ENCODE measurements around the gene MRPS18A. TPM values are rescaled to one million over a fixed set of nuclear protein-coding genes. Genes with fewer than 3 reads are reported as not detected.

Gene MRPS18A
- total RNA-seq, 4 donors from 2014 or later, result 26.3 to 61.1 (median 45.1) TPM

- no peak overlapping the region for H3K4me3 ChIP-seq (replicated peaks in 1 of 3)
- H3K27me3 ChIP-seq, result no peaks in the 10 kb centered on the region
- intact Hi-C loops (cut with DNase I), result loop anchor here (5.0 kb wide), 1 partner anchor 44 kb away; no protein-coding TSS in a partner anchor
- no peaks in the 10 kb centered on the region for H3K9me3 ChIP-seq
- H3K4me1 ChIP-seq, result peaks cover 0 to 31% of the 10 kb centered on the region in 2 donors
- DNase-seq, result no peak
- TF ChIP-seq POLR2A (IDR thresholded peaks at IDR 0.05), result no peak
- TF ChIP-seq CTCF (IDR thresholded peaks at IDR 0.05), result no peak
- 90 to 91% methylated on average over 13 of the region's 13 CpGs for WGBS, 2 donors
- no peak overlapping the region for H3K27ac ChIP-seq
- H3K36me3 ChIP-seq, result no peaks in the 10 kb centered on the region
Observed at GRCh38 chr6:43713643-43714310, 26.2 kb upstream of the MRPS18A start.

- WGBS, 2 donors, result 81 to 87% methylated on average over 6 of the region's 6 CpGs
- no peak for TF ChIP-seq POLR2A (IDR thresholded peaks at IDR 0.05)
- TF ChIP-seq CTCF (IDR thresholded peaks at IDR 0.05), result no peak
- Histone ChIP-seq H3K36me3 (no peaks in the 10 kb centered on the region), H3K27me3 (no peaks in the 10 kb centered on the region), H3K4me1 (peaks cover 0 to 27% of the 10 kb centered on the region in 2 donors), H3K4me3 (replicated peaks in 1 of 3) (no peak overlapping the region), H3K9me3 (no peaks in the 10 kb centered on the region), H3K27ac (no peak overlapping the region)
- intact Hi-C loops (cut with DNase I), result loop anchor here (5.0 kb wide), 1 partner anchor 45 kb away; no protein-coding TSS in a partner anchor
- no peak for DNase-seq
Observed at GRCh38 chr6:43712579-43712978, 25.0 kb upstream of the MRPS18A start.

GRCh38 chr6:43710576-43710975 is 23.0 kb upstream of the MRPS18A start:
- no peaks in the 10 kb centered on the region for H3K9me3 ChIP-seq
- no peak overlapping the region for H3K4me3 ChIP-seq (replicated peaks in 1 of 3)
- no peak overlapping the region for H3K27ac ChIP-seq
- 75 to 83% methylated on average over 4 of the region's 4 CpGs for WGBS, 2 donors
- DNase-seq, result no peak
- peaks cover 3 to 24% of the 10 kb centered on the region in 2 donors for H3K4me1 ChIP-seq
- TF ChIP-seq POLR2A (IDR thresholded peaks at IDR 0.05) (no peak), CTCF (IDR thresholded peaks at IDR 0.05) (no peak)
- no peaks in the 10 kb centered on the region for H3K27me3 ChIP-seq
- no peaks in the 10 kb centered on the region for H3K36me3 ChIP-seq
- intact Hi-C loops (cut with DNase I), result loop anchor here (5.0 kb wide), 1 partner anchor 47 kb away; no protein-coding TSS in a partner anchor

GRCh38 chr6:43709654-43710303 is 22.2 kb upstream of the MRPS18A start:
- H3K4me3 ChIP-seq (replicated peaks in 1 of 3), result no peak overlapping the region
- no peaks in the 10 kb centered on the region for H3K27me3 ChIP-seq
- H3K36me3 ChIP-seq, result no peaks in the 10 kb centered on the region
- WGBS, 2 donors, result 82 to 89% methylated on average over 7 of the region's 7 CpGs
- H3K4me1 ChIP-seq, result peaks cover 9 to 31% of the 10 kb centered on the region in 2 donors
- no peak for DNase-seq
- TF ChIP-seq CTCF (IDR thresholded peaks at IDR 0.05) (no peak), POLR2A (IDR thresholded peaks at IDR 0.05) (no peak)
- peak overlapping the region; percentile 4 to 36 (median 25) for H3K27ac ChIP-seq
- no peaks in the 10 kb centered on the region for H3K9me3 ChIP-seq
- intact Hi-C loops (cut with DNase I), result loop anchor here (5.0 kb wide), 1 partner anchor 48 kb away; no protein-coding TSS in a partner anchor
